ENCODE results near the gene KCNC3.

GRCh38 chr19:50300051-50300450, 29.1 kb downstream of the KCNC3 start:
- TF ChIP-seq USF2 (IDR thresholded peaks at IDR 0.05; ENCODE audit: borderline replicate concordance, low read depth, low read length) (no peak), PRDM15 (CRISPR knock-in tag; IDR thresholded peaks at IDR 0.05) (no peak)
